GM19463 (cell line): ENCODE data around the gene GCGR.

Source experiments
- ATAC-seq: cut with Tn5 transposase; IDR thresholded peaks from one replicate; pipeline ENCODE4 v1.9.1; 2021; ENCODE audit warnings: mild to moderate bottlenecking, moderate library complexity; ENCODE audit not compliant: unreplicated experiment

GCGR gene

DNA sequence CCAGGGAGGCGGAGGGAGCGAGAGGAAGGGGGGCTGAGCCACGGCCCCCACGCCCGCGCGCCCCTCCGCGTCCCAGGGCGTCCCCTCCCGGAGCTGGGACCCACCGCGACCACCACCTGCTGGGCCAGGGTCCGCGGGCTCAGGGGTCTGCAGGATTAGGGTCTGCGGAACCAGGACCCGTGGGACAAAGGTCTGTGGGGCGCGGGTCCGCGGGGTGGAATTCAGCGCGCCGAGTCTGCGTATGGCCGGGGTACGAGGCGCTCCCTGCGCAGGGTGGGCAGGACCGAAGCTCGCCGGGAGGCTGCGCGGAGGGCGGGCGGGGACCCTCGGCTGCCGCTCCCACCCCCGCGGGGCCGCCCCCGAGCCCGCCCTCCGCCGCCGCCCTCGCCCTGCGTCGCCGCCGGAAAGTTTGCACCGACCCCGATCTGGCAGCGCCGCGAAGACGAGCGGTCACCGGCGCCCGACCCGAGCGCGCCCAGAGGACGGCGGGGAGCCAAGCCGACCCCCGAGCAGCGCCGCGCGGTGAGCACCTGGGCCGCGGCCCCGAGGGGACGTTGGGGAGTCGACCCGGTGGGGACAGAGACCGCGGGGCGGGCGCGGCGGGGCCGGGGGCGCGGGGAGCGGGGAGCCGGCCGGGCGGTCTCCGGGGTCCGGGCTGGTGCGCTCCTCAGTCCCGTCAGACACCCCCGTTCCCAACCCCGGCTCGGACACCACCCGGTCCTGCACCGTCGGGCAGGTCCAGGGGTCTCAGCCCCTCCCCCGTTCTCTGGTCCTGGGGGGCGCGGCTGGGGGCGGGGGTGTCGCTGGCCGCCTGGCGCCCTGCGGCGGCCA, at the start of gene GCGR:
Gene GCGR (plus strand): TSS at position 423 of the 831 bp plus-strand sequence. CDS start 4,869 bp downstream, outside the sequence.
- ATAC-seq, result no peak

DNA sequence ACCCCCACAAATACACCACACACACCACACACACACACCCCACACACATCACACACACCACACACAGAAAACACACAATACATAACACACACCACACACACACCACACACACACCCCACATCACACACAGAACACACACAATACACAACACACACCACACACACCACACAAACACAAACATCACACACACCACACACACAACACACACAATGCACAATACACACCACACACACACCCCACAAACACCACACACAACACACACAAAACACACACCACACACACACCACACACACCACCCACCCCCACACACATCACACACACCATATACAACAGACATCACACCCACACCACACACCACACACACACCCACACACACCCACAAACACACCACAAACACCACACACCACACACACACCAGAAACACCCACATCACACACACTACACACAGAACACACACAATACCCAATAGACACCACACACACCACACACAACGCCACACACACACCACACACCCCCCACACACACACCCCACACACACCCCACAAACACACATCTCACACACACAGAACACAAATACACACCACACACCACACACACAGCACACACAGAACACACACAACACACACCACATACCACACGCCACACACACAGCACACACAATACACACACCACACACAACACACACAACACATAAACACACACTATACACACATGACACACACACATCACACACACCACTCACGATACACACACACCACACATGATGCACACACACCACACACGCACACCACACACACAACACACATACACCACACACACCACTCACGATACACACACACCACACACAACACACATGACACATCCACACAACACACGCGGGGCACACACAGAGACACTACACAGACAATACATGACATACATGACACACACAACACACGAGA, 11.0 kb upstream of the GCGR start:
- ATAC-seq, result no peak

DNA sequence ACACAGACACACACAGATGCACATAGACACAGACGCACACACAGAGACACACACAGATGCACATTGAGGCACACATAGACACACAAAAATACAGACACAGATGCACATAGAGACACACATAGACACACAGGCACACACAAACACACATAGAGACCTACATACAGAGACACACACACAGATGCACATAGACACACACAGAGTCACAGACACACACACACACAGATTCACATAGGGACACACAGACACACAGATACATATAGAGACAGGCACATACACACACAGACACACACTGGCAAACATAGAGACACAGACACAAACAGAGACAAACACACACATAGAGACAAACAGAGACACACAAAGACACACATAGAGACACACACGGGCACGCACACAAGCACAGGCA, 9.9 kb upstream of the GCGR start:
- no peak for ATAC-seq

DNA sequence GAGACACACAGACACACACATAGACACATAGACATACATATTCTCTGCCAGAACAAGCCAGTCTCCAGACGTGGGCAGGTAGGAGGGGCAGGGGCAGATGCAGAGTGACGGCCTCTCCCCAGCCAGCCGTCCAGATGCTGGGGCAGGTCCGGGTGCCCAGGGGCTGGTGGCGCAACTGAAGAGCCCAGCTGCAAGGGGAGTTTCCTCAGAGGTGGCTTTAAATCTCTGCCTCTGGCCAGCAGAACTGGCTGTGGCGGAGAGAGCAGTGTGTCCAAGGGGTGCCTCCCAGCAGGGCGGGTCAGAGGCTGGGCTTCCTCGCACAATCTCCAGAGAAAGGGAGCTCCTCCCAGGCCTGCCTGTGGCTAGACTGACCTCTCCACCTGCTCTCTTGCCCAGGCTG, 9.4 kb upstream of the GCGR start:
- no peak for ATAC-seq

DNA sequence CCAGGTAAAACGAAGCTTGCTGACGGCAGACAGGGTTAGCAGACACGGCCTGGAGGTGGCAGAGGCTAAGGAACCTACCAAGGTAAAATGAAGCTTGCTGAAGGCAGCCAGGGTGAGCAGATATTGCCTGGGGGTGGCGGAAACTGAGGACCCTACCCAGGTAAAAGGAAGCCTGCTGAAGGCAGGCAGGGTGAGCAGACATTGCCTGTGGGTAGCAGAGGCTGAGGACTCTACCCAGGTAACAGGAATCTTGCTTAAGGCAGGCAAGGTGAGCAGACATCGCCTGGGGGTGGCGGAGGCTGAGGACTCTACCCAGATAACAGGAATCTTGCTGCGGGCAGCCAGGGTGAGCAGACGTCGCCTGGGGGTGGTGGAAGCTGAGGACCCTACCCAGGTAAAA, 2.6 kb upstream of the GCGR start:
- ATAC-seq, result no peak

DNA sequence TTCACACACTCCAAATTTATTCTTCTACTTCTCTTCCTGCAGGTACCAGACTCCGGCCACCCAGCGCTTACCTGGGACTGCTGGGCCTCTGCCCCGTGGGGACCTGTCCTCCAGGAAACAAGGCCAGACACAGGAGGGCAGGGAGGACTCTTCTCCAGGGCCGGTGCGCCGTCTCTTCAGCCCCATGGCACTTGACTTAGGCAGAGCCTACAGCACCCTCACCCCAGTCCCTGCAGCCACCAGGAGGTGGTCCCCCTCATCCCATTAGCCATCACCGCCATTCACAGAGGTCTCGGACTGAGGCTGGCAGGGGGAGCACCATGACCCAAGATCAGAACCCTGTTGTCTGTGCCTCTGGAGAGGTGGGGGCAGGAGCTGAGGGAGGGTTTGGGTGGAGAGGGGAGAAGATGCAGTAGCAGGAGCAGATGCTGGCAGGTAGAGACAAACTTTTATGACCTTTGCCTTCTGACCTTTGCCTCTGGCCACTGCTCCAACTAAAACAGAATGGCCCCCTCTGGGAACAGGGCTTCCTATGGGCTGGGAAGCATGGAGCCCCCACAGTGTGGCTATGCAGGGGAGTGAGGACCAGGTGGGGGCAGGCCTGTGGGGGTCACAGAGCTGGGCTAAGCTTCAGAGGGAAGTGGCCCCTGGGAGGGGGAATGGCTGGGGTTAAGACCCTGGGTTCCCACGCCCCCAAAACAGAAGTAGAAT, 1.7 kb upstream of the GCGR start:
- no peak for ATAC-seq

DNA sequence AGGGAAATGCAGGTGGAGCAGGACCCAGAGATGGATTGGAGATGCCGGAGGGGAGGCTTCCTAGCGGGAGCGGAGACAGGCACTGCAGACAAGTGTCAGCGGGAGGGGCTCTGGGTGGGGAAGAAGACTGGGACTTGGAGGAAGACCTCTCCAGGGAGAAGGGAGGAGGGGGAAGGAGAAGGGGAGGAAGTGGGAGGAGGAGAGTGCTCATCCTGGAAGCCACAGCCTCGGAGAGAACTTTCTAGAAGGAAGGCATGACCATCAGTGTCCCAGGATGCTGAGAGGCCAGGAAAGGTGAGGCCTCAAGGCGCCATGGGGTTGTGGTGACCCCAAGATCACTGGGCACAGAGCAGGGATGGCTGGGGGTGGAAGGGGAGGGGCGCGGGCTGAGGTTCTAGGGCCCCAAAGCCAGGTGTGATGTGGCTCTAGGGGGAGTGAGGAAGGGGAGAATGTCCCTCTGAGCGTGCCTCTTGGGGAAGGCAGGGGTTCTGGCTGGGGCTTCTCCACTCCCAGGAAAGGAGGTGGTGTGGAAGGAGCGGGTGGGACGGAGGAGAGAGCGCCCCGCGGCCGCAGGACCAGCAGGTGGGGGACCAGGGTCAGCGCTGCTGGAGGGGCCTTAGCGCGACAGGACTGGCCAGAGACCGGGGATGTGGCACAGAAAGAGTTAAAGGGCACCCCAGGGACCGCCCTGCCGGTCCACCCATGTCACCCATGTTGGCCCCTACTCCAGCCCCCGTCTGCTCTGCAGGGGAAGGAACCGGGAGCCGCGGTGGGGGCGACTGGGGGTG, 900 bp upstream of the GCGR start:
- no peak for ATAC-seq

DNA sequence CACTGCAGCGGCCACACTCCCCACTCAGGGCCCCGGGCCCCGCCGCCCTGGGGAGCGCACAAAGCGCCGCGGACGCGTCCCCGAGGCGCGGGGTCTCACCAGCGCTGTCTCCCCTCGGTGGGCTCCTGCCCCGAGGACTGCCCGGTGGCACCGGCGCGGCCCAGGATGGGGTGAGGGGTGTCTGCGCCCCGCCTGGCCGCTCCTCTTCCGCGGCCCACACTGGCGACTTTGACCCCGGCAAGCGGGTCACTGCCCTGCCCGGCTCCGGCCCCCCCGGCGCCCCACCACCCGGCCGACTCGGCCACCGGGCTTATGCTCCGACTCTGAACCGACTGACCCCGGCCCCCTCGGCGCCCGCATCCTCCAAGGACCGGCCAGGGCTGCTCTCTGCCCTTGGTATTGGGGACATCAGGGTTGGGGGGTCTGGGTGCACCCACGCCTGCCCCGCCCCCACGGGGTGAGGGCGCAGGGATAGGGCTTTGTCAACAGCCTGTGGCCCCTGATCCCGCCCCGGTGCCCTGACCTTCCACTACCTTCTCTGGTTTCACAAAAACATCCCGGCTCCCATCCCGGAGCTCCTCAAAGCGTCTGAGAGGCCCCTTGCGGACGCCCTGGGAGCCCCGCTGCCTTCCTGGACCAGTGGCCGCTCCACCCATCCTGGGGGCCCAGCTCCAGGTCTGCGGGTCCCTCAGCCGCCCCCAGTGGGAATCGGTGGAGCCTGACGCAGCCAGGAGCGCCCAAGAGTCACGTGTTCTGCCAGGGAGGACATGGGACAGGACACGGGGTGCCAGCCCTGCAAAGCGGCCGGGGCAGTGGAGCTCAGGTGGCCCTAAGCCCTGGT, 829 bp downstream of the GCGR start:
- no peak for ATAC-seq

DNA sequence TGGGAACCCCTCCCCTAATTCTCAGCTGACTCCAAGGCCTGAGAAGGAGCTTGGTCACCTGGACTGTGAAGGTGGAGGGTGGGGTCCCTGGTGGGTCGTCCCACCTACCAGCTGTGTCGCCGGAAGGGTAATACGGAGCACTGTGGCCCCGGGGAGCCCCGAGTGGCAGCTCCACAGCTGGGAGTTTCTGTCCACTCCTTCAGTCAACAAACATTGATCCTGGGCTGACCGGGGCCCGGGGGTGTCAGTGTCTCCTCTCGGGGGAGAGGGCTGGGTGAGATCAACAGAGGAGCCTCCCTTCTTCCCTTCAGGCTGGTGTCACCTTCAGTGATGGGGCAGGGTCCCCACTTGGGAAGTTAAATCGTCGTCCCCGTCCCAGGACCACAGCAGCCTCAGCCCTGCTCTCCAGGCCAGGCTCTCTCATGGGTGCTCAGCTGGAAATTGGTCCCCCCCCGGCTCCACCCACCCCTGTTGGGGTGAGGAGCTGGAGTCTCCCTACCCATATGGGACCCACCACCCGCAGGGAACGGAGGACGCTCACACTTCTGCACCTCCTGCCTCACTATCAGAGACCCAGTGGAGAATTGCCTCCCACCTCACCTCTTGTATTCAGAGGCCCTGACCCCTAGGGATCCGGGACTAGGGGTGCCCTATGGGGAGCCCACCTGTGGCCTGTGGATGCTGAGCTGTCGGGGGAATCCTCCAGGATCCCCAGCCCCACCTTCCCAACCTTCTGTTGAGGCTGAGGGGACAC, 1.9 kb downstream of the GCGR start:
- ATAC-seq, result no peak

DNA sequence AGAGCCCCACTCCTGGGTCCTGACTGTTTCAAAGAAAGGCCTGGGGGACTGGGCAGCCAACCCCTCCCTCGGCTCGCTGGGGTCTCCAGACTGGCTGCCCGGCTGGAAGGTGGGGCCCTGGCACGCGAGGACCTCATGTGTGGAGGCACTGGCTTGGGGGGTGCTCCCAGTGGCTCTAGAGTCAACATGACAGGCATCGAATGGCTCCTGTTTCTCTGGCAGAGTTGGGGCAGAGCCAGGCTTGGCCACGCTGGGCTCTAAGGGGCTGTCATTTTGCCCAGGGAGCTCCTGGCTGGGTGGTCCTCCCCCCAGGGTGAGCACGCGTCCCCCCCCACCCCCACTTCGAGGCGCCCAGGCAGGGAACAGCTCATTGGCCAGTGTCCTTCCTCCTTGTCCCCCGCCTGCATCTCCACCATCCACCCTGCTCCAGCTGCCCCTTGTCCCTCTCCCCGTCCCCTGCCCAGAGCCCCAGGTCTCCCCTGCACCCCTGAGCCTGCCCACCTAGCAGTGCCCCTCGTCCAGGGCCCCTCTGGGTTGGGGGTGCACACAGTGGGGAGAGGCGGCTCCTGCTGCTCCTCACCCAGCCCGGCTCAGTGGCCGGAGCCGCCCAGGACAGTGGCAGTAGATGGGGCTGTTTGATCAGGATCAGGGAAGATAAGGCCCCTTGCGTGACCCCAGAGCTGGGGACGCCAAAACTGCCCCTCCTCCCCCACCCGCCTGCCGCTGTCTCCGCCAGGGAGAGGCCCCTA, 2.7 kb downstream of the GCGR start:
- ATAC-seq, result no peak

DNA sequence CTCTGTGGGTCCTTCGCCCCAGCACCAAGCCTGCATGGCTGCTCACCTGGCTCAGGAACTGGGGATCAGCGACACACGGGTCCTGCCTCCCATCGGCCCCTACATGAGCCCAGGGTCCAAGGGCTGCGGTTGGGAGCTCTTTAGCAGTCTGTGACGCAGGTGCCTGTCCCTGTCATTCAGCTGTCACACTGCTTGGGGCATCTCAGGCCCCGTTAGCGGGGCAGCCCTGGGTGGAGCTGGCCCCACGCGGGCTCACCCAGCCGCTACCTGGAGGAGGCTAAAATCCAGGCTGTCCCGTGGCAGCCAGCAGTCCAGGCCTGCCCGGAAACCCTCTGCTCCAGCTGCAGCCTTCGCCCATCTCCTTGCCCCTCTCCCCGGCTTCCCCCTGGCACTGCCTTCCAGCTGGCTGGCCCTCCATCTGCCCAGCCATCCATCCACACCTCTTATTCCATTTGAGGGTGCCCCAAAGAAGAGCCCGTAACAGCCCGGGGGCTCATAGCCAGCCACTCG, 3.3 kb downstream of the GCGR start:
- no peak for ATAC-seq

DNA sequence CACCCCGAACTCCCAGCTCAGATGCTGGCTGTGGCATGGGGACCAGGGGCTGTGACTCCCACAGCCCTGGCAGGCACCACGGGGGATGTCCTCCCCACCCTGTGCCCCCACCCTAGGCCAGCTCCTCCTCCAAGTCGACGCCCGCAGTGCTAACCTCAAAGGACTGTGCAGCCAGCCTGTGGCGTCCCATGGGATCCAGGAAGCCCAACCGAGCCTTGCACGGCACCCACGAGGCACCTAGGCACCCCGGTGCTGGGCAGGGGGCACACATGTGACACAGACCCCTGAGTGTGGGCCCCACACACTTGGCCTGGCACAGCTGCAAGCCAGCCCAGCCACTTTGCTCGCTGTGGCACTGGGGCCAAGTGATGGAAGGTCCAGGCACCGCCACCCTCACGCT, 3.9 kb downstream of the GCGR start:
- ATAC-seq, result no peak

DNA sequence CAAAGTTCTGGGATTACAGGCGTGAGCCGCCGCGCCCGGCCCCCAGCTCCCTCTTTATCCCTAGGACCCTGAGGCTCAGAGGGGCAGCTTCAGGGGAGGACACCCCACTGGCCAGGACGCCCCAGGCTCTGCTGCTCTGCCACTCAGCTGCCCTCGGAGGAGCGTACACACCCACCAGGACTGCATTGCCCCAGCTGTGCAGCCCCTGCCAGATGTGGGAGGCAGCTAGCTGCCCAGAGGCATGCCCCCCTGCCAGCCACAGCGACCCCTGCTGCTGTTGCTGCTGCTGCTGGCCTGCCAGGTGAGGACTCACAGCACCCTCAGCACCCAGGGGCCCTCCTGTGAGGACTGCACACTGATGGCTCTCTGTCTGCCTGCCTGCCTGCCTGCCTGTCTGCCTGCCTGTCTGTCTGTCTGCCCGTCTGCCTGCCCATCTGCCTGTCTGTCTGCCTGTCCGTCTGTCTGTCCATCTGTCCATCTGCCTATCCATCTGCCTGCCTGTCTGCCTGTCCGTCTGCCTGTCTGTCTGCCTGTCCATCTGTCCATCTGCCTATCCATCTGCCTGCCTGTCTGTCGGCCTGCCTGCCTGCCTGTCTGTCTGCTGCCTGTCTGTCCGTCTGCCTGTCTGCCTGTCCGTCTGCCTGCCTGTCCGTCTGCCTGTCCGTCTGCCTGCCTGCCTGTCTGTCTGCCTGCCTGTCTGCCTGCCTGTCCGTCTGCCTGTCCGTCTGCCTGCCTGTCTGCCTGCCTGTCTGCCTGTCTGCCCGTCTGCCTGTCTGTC, 5.0 kb downstream of the GCGR start:
- no peak for ATAC-seq

DNA sequence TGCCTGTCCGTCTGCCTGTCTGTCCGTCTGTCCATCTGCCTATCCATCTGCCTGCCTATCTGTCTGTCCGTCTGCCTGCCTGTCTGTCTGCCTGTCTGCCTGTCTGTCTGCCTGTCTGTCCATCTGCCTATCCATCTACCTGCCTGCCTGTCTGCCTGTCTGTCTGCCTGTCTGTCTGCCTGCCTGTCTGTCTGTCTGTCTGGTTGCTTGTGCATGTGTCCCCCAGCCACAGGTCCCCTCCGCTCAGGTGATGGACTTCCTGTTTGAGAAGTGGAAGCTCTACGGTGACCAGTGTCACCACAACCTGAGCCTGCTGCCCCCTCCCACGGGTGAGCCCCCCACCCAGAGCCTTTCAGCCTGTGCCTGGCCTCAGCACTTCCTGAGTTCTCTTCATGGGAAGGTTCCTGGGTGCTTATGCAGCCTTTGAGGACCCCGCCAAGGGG, 5.6 kb downstream of the GCGR start:
- ATAC-seq, result no peak

DNA sequence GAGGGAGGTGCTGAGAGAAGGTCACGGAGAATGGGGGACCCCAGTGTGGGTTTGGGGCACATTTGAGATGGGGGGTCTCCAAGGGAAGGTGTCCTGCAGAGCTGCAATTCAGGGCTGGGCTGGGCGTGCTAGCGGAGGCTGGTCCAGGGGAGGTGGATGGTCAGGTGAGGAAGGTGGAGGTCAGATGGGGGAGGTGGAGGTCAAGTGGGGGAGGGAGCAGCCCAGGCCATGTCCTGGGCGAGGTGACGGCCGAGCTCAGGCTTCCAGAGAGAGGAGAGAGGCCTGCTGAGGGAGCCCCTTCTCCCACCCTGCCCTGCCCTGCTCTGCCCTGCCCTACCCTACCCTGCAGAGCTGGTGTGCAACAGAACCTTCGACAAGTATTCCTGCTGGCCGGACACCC, 6.5 kb downstream of the GCGR start:
- ATAC-seq, result no peak

DNA sequence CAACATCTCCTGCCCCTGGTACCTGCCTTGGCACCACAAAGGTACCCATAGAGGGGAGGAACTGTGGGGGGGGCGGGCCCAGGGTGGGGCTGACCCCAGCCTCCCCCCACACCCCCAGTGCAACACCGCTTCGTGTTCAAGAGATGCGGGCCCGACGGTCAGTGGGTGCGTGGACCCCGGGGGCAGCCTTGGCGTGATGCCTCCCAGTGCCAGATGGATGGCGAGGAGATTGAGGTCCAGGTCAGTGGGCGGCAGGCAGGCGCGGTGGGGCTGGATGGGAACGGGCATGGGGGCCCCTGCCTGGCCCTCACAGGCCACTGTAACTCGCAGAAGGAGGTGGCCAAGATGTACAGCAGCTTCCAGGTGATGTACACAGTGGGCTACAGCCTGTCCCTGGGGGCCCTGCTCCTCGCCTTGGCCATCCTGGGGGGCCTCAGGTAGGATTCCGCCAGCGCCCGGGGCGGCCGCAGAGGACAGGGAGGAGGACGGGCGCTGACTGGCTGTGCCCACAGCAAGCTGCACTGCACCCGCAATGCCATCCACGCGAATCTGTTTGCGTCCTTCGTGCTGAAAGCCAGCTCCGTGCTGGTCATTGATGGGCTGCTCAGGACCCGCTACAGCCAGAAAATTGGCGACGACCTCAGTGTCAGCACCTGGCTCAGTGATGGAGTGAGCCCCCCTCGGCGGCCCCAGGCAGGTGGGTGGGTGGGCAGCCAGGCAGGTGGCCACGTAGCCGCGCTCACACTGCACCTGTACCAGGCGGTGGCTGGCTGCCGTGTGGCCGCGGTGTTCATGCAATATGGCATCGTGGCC, 7.1 kb downstream of the GCGR start:
- no peak for ATAC-seq
